ENCODE results near the gene TAF6.

DNA sequence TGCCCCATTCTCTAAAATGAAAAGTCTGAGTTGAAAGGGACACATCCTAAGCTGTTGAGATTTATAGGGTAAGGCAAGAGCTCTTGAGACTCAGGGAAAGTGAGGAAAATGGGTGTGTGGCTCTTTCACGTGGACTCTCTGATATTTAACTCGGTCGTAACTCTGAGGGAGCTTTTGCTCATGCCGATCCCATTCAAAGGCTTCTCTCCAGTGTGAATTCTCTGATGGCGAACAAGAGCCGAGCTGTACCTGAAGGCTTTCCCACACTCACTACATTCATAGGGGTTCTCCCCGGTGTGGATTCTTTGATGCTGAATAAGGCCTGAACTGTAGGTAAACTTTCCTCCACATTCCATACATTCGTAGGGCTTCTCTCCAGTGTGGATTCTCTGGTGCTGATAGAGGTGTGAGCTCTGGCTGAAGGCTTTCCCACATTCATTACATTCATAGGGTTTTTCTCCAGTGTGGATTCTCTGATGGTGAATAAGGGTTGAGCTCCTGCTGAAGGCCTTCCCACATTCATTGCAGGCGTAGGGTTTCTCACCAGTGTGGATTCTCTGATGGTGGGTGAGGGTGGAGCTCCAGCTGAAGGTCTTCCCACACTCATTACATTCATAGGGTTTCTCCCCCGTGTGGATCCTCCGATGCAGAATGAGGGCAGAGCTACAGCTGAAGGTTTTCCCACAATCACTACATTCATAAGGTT, 48.0 kb downstream of the TAF6 start:
- TF ChIP-seq, protein P1, sequence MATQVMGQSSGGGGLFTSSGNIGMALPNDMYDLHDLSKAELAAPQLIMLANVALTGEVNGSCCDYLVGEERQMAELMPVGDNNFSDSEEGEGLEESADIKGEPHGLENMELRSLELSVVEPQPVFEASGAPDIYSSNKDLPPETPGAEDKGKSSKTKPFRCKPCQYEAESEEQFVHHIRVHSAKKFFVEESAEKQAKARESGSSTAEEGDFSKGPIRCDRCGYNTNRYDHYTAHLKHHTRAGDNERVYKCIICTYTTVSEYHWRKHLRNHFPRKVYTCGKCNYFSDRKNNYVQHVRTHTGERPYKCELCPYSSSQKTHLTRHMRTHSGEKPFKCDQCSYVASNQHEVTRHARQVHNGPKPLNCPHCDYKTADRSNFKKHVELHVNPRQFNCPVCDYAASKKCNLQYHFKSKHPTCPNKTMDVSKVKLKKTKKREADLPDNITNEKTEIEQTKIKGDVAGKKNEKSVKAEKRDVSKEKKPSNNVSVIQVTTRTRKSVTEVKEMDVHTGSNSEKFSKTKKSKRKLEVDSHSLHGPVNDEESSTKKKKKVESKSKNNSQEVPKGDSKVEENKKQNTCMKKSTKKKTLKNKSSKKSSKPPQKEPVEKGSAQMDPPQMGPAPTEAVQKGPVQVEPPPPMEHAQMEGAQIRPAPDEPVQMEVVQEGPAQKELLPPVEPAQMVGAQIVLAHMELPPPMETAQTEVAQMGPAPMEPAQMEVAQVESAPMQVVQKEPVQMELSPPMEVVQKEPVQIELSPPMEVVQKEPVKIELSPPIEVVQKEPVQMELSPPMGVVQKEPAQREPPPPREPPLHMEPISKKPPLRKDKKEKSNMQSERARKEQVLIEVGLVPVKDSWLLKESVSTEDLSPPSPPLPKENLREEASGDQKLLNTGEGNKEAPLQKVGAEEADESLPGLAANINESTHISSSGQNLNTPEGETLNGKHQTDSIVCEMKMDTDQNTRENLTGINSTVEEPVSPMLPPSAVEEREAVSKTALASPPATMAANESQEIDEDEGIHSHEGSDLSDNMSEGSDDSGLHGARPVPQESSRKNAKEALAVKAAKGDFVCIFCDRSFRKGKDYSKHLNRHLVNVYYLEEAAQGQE (IDR thresholded peaks at IDR 0.05) = no peak
- TF ChIP-seq PHF8 (IDR thresholded peaks at IDR 0.05; ENCODE audit: borderline replicate concordance, low read depth) = no peak
- TF ChIP-seq CTCF (IDR thresholded peaks at IDR 0.05) = no peak
- TF ChIP-seq POLR2A (IDR thresholded peaks at IDR 0.05; ENCODE audit: low read length) = no peak
- TF ChIP-seq ZNF302 (CRISPR knock-in tag; IDR thresholded peaks at IDR 0.05) = no peak
- no peak for TF ChIP-seq SMC3 (IDR thresholded peaks at IDR 0.05)
- no peak for TF ChIP-seq EP300 (IDR thresholded peaks at IDR 0.05)
- peak; percentile 87 for TF ChIP-seq KDM1A (IDR thresholded peaks at IDR 0.05; ENCODE audit: low read depth)
- TF ChIP-seq HOXB5 (CRISPR knock-in tag; IDR thresholded peaks at IDR 0.05) = no peak
- no peak; the same call in 1 of the 2 replicates for TF ChIP-seq CHD4 (IDR thresholded peaks at IDR 0.05; ENCODE audit: borderline replicate concordance)
- TF ChIP-seq, protein P2, sequence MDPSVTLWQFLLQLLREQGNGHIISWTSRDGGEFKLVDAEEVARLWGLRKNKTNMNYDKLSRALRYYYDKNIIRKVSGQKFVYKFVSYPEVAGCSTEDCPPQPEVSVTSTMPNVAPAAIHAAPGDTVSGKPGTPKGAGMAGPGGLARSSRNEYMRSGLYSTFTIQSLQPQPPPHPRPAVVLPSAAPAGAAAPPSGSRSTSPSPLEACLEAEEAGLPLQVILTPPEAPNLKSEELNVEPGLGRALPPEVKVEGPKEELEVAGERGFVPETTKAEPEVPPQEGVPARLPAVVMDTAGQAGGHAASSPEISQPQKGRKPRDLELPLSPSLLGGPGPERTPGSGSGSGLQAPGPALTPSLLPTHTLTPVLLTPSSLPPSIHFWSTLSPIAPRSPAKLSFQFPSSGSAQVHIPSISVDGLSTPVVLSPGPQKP (IDR thresholded peaks at IDR 0.05; ENCODE audit: low read depth, low read length) = no peak
- TF ChIP-seq BHLHE40 (IDR thresholded peaks at IDR 0.05; ENCODE audit: low read depth, low read length) = no peak
- TF ChIP-seq JUNB (IDR thresholded peaks at IDR 0.05) = no peak
